Panc1 (cell line): ENCODE data around the gene WASF1.

Source experiments
- CTCF ChIP-seq: fragments of 450-650 bp; IDR thresholded peaks from 2 replicates; pipeline ENCODE4 v1.5.1; 2017; ENCODE audit warnings: mild to moderate bottlenecking
- POLR2AphosphoS5 ChIP-seq: IDR thresholded peaks from 2 replicates; pipeline ENCODE4 v1.6.1; 2012; ENCODE audit warnings: mild to moderate bottlenecking, low read depth, low read length, moderate library complexity

DNA sequence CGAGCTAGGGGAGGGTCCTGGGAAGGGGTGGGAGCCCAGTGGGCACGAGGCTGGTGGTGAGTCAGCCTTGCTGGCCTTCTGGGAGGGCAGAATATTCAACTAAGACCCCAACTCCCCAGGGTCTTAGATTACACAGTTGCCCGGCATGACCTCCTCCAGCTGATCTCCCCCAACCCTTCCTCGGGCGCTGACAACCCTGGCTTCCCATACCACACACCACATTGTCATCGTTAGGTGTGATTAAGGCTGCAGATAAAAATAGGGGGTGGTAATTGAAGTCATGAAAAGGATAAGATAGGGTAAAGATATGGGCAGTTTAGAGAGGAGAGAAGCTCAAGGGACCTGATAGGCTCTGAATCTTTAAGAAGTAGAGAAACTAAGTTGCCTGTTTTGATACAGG, 11.3 kb upstream of the WASF1 start:
- TF ChIP-seq POLR2AphosphoS5 (no peak), CTCF (no peak)
